Sigmoid colon (tissue), 7 donors: ENCODE results near the gene HK1. TPM values are rescaled to one million over a fixed set of nuclear protein-coding genes. Genes with fewer than 3 reads are reported as not detected.

Experiments used
- DNase-seq: peaks from one replicate; pipeline ENCODE4 v3.0.0-alpha.2; 2019
- H3K27ac ChIP-seq, 4 donors: fragments of 200-600 bp; sonication (generic); one replicate each; pipeline ENCODE4 v1.5.1; 2016 to 2019; ENCODE audit warnings: mild to moderate bottlenecking in 1 of 4
- H3K27me3 ChIP-seq, 3 donors: fragments of 200-600 bp; sonication (generic); one replicate each; pipeline ENCODE4 v1.5.1; 2019; ENCODE audit warnings: mild to moderate bottlenecking in 1 of 3
- H3K36me3 ChIP-seq, 4 donors: fragments of 200-600 bp; sonication (generic); one replicate each; pipeline ENCODE4 v1.5.1; 2016 to 2019
- H3K4me1 ChIP-seq, 4 donors: fragments of 200-600 bp; sonication (generic); one replicate each; pipeline ENCODE4 v1.5.1; 2017 to 2019
- H3K4me3 ChIP-seq, 4 donors: fragments of 200-600 bp; sonication (generic); one replicate each; pipeline ENCODE4 v1.5.1; 2017 to 2019; ENCODE audit warnings: mild to moderate bottlenecking in 2 of 4, moderate library complexity in 1 of 4
- H3K9me3 ChIP-seq, 4 donors: fragments of 200-600 bp in 3 of 4; sonication (generic) in 3 of 4; one replicate each; pipeline versions ENCODE4 v1.5.1 to v1.6.1; 2013 to 2019
- CTCF ChIP-seq, 4 experiments: fragments of 450-650 bp in 3 of 4; fragments of 200-600 bp in 1 of 4; IDR thresholded peaks; one replicate each; pipeline ENCODE4 v1.5.1; 2016 to 2019; ENCODE audit warnings: antibody characterized with exemption in 4 of 4, mild to moderate bottlenecking in 3 of 4, moderate library complexity in 2 of 4
- EP300 ChIP-seq, 4 donors: sonication (generic); formaldehyde crosslinking; IDR thresholded peaks; one replicate each; pipeline ENCODE4 v1.6.1; 2017; ENCODE audit warnings: antibody characterized with exemption in 4 of 4
- POLR2A ChIP-seq, 2 donors: fragments of 450-650 bp; IDR thresholded peaks; one replicate each; pipeline ENCODE4 v1.6.1; 2016; ENCODE audit warnings: antibody characterized with exemption in 2 of 2, mild to moderate bottlenecking in 2 of 2, moderate library complexity in 2 of 2
- POLR2AphosphoS5 ChIP-seq, 4 donors: sonication (generic); formaldehyde crosslinking; IDR thresholded peaks; one replicate each; pipeline ENCODE4 v1.6.1; 2017; ENCODE audit warnings: antibody characterized with exemption in 4 of 4
- WGBS, 2 donors: extraction: QIAGEN DNeasy Blood & Tissue Kit; methylation state at CpG; one replicate each; pipeline ENCODE4 v1.1.7; 2013; 5-methylcytosine and 5-hydroxymethylcytosine counted together
- intact Hi-C: fragments of 100-400 bp; cut with DNase I; formaldehyde crosslinking; loops from one replicate; pipeline ENCODE4 v1.15.1; 2023
- polyA plus RNA-seq, 3 donors: library from polyadenylated mRNA; stranded (reverse); fragments of 200-250 nt; gene quantifications; one replicate each; pipeline ENCODE4 v1.2.3, GENCODE V29; 2013
- total RNA-seq, 4 donors: library from RNA; depleted of rRNA; stranded (reverse); fragments of >200 nt; gene quantifications; one replicate each; pipeline ENCODE4 v1.1.0, GENCODE V29; 2016
- donor health status: healthy with polysubstance abuse.
- donor health status: Bipolar disorder and iron deficiency.
- donor health status: healthy.

Gene HK1
- total and polyA plus RNA-seq, 7 donors, result 23.4 to 74.9 (median 65.8) TPM

- TF ChIP-seq CTCF (IDR thresholded peaks at IDR 0.05) (no peak), POLR2A (IDR thresholded peaks at IDR 0.05) (no peak), POLR2AphosphoS5 (IDR thresholded peaks at IDR 0.05) (no peak), EP300 (IDR thresholded peaks at IDR 0.05) (no peak)
- H3K36me3 ChIP-seq, result peaks cover 5 to 73% (median 30%) of the 10 kb centered on the region in 4 donors
- H3K9me3 ChIP-seq, result no peaks in the 10 kb centered on the region
- H3K4me3 ChIP-seq, result no peak overlapping the region
- intact Hi-C loops, result loop anchor here (5.0 kb wide), 1 partner anchor 77 kb away; no protein-coding TSS in a partner anchor
- H3K27ac ChIP-seq, result no peak overlapping the region
- H3K4me1 ChIP-seq, result peaks cover 0 to 12% (median 7%) of the 10 kb centered on the region in 4 donors
- no peak for DNase-seq
- 88 to 92% methylated on average over 1 of the region's 1 CpG for WGBS, 2 donors
- H3K27me3 ChIP-seq, result no peaks in the 10 kb centered on the region
Measured at GRCh38 chr10:69394020-69394419, 115.7 kb downstream of the HK1 start.

GRCh38 chr10:69397972-69398371, 119.7 kb downstream of the HK1 start:
- intact Hi-C loops, result no loop called here
- DNase-seq, result no peak
- WGBS, 2 donors, result 82 to 90% methylated on average over 1 of the region's 1 CpG
- H3K4me1 ChIP-seq, result peaks cover 0 to 11% (median 10%) of the 10 kb centered on the region in 4 donors
- H3K36me3 ChIP-seq, result peaks cover 5 to 92% (median 23%) of the 10 kb centered on the region in 4 donors
- no peak for TF ChIP-seq EP300 (IDR thresholded peaks at IDR 0.05)
- TF ChIP-seq POLR2A (IDR thresholded peaks at IDR 0.05), result no peak
- no peak for TF ChIP-seq CTCF (IDR thresholded peaks at IDR 0.05)
- peak in 2 of 4 donors; percentile 22 to 38 for TF ChIP-seq POLR2AphosphoS5 (IDR thresholded peaks at IDR 0.05)
- H3K9me3 ChIP-seq, result no peaks in the 10 kb centered on the region
- H3K4me3 ChIP-seq, result no peak overlapping the region
- peak overlapping the region in 1 of 4 donors; percentile 20 for H3K27ac ChIP-seq
- H3K27me3 ChIP-seq, result no peaks in the 10 kb centered on the region

- TF ChIP-seq POLR2A (IDR thresholded peaks at IDR 0.05) (no peak), EP300 (IDR thresholded peaks at IDR 0.05) (no peak), CTCF (IDR thresholded peaks at IDR 0.05) (no peak), POLR2AphosphoS5 (IDR thresholded peaks at IDR 0.05) (no peak)
- H3K9me3 ChIP-seq, result no peaks in the 10 kb centered on the region
- WGBS, 2 donors, result 92 to 97% methylated on average over 16 of the region's 16 CpGs
- DNase-seq, result no peak
- H3K4me1 ChIP-seq, result peaks cover 0 to 16% (median 14%) of the 10 kb centered on the region in 4 donors
- no peaks in the 10 kb centered on the region for H3K27me3 ChIP-seq
- no peak overlapping the region for H3K4me3 ChIP-seq
- peaks cover 5 to 90% (median 23%) of the 10 kb centered on the region in 4 donors for H3K36me3 ChIP-seq
- peak overlapping the region in 1 of 4 donors; percentile 20 for H3K27ac ChIP-seq
- intact Hi-C loops, result no loop called here
Measured at GRCh38 chr10:69398466-69398865, 120.2 kb downstream of the HK1 start.

GRCh38 chr10:69400936-69401335, 122.6 kb downstream of the HK1 start:
- intact Hi-C loops, result loop anchor here (10.0 kb wide), 1 partner anchor 234 kb away; the partner anchor contains the start of gene FAM241B
- TF ChIP-seq POLR2A (IDR thresholded peaks at IDR 0.05) (no peak), EP300 (IDR thresholded peaks at IDR 0.05) (no peak)
- WGBS, 2 donors, result 91 to 97% methylated on average over 23 of the region's 23 CpGs
- Histone ChIP-seq H3K36me3 (peaks cover 14 to 89% (median 26%) of the 10 kb centered on the region in 4 donors), H3K4me3 (no peak overlapping the region), H3K27me3 (no peaks in the 10 kb centered on the region), H3K4me1 (peaks cover 0 to 37% (median 31%) of the 10 kb centered on the region in 4 donors), H3K9me3 (no peaks in the 10 kb centered on the region), H3K27ac (peak overlapping the region in 2 of 4 donors; percentile 93 to 97)
- DNase-seq, result no peak

GRCh38 chr10:69401416-69401815, 123.1 kb downstream of the HK1 start:
- intact Hi-C loops, result loop anchor here (10.0 kb wide), 1 partner anchor 233 kb away; the partner anchor contains the start of gene FAM241B
- H3K9me3 ChIP-seq, result no peaks in the 10 kb centered on the region
- TF ChIP-seq POLR2AphosphoS5 (IDR thresholded peaks at IDR 0.05), result peak in 2 of 4 donors; percentile 53 to 58
- TF ChIP-seq EP300 (IDR thresholded peaks at IDR 0.05), result no peak
- no peak for TF ChIP-seq POLR2A (IDR thresholded peaks at IDR 0.05)
- H3K4me3 ChIP-seq, result no peak overlapping the region
- peaks cover 14 to 91% (median 28%) of the 10 kb centered on the region in 4 donors for H3K36me3 ChIP-seq
- WGBS, 2 donors, result 93% methylated on average over 11 of the region's 11 CpGs
- H3K4me1 ChIP-seq, result peaks cover 0 to 42% (median 36%) of the 10 kb centered on the region in 4 donors
- H3K27me3 ChIP-seq, result no peaks in the 10 kb centered on the region
- H3K27ac ChIP-seq, result peak overlapping the region; percentile 14 to 97 (median 90)
- DNase-seq, result no peak
